ENCODE data around the gene MYH6. TPM values are rescaled to one million over a fixed set of nuclear protein-coding genes. Genes with fewer than 3 reads are reported as not detected.

Gene MYH6
- polyA plus RNA-seq, 3 donors = not detected

DNA sequence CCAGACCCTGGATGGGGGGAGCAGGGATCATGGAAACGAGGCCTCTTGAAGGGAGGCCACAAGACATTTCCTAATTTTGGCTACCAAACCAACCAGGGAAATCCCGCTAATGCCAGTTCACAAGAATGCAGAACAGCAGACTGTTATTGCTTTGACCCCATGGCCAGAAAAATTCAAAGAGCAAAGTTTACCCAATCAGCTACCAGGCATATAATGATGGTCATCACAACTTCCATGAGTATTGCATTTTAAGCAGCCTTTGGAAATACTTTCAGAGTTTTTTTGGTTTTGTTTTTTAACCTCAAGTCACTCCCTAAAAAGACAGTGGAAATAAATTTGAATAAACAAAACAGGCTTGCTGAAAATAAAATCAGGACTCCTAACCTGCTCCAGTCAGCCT, 35.6 kb downstream of the MYH6 start, which contains the start of gene IL25:
TSS of gene IL25 (plus strand) at position 301 of the 400 bp plus-strand sequence.
- Mint-ChIP-seq H3K36me3 (no peaks in the 10 kb centered on the region), H3K27ac (peak within 1 kb of the TSS in 1 of 7 donors; percentile 55), H3K4me3 (no peak within 1 kb of the TSS), H3K4me1 (no peaks in the 10 kb centered on the region), H3K27me3 (ENCODE audit: low read depth in 3 of 3) (peaks cover 9 to 14% (median 12%) of the 10 kb centered on the region in 3 donors), H3K9me3 (peaks cover 0 to 3% (median 0%) of the 10 kb centered on the region in 7 donors)
- H4K20me1 ChIP-seq (ENCODE audit: insufficient read depth, low read length) = no peaks in the 10 kb centered on the region
- no peak within 1 kb of the TSS for H2AFZ ChIP-seq (ENCODE audit: insufficient read depth, low read depth, low read length, poor library complexity, severe bottlenecking)
- H3K36me3 ChIP-seq (replicated peaks in 1 of 2; ENCODE audit: control insufficient read depth in 1 of 2, insufficient read depth in 2 of 2, low read length in 2 of 2) = no peaks in the 10 kb centered on the region
- no peak within 1 kb of the TSS for H3K4me2 ChIP-seq (replicated peaks; ENCODE audit: extremely low read depth, low read length, poor library complexity, severe bottlenecking)
- no peak for DNase-seq
- WGBS (ENCODE audit: insufficient coverage) = 100% methylated on average over 1 of the region's 2 CpGs
- H3K79me2 ChIP-seq (ENCODE audit: insufficient read depth, low read length) = no peaks in the 10 kb centered on the region
- peak within 1 kb of the TSS; percentile 8 for H3K9ac ChIP-seq (ENCODE audit: insufficient read depth, low read length, poor library complexity, severe bottlenecking)
- peaks cover 3 to 6% of the 10 kb centered on the region in 2 donors for H3K27me3 ChIP-seq (ENCODE audit: control insufficient read depth in 2 of 2, insufficient read depth in 2 of 2, low read length in 2 of 2)
- H3K9me3 ChIP-seq (replicated peaks in 1 of 2; ENCODE audit: control insufficient read depth in 1 of 2, insufficient read depth in 1 of 2, low read length in 2 of 2) = no peaks in the 10 kb centered on the region
- H3K4me1 ChIP-seq (ENCODE audit: control insufficient read depth in 1 of 2, insufficient read depth in 2 of 2, low read length in 2 of 2) = no peaks in the 10 kb centered on the region
- intact Hi-C loops (cut with micrococcal nuclease) = no loop called here
- H3K27ac ChIP-seq (ENCODE audit: low read depth in 1 of 2, low read length in 2 of 2) = no peak within 1 kb of the TSS
- no peak within 1 kb of the TSS for H3K4me3 ChIP-seq (replicated peaks in 1 of 3; ENCODE audit: low read depth in 2 of 3, low read length in 3 of 3)
- TF ChIP-seq, protein P1, sequence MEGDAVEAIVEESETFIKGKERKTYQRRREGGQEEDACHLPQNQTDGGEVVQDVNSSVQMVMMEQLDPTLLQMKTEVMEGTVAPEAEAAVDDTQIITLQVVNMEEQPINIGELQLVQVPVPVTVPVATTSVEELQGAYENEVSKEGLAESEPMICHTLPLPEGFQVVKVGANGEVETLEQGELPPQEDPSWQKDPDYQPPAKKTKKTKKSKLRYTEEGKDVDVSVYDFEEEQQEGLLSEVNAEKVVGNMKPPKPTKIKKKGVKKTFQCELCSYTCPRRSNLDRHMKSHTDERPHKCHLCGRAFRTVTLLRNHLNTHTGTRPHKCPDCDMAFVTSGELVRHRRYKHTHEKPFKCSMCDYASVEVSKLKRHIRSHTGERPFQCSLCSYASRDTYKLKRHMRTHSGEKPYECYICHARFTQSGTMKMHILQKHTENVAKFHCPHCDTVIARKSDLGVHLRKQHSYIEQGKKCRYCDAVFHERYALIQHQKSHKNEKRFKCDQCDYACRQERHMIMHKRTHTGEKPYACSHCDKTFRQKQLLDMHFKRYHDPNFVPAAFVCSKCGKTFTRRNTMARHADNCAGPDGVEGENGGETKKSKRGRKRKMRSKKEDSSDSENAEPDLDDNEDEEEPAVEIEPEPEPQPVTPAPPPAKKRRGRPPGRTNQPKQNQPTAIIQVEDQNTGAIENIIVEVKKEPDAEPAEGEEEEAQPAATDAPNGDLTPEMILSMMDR (IDR thresholded peaks at IDR 0.05) = no peak

DNA sequence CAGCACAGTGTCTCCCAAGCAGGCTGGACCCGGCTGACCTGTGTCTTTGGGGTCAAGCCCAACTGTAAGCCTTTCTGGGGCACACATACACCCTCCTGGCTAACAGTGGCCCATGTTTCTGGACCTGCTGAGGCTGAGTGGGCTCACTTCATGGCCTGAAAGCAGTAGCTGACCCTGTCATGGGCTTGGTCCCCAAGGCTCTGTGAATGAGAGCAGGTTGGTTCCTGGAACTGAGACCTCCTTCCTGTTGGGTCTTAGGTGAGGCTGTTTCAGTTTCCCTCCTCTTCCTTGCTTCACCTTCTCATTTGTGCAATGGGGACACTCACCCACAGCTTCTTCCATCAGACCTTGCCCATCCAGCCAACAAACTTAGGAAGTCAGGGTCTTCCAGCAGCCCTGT, 36.2 kb downstream of the MYH6 start:
- H3K79me2 ChIP-seq (ENCODE audit: insufficient read depth, low read length) = no peaks in the 10 kb centered on the region
- no peak overlapping the region for H3K4me3 ChIP-seq (replicated peaks in 1 of 3; ENCODE audit: low read depth in 2 of 3, low read length in 3 of 3)
- Mint-ChIP-seq H3K27ac (no peak overlapping the region), H3K36me3 (no peaks in the 10 kb centered on the region), H3K27me3 (ENCODE audit: low read depth in 3 of 3) (peaks cover 16 to 21% (median 18%) of the 10 kb centered on the region in 3 donors), H3K4me1 (no peaks in the 10 kb centered on the region), H3K4me3 (no peak overlapping the region), H3K9me3 (peaks cover 0 to 3% (median 0%) of the 10 kb centered on the region in 7 donors)
- no peak overlapping the region for H2AFZ ChIP-seq (ENCODE audit: insufficient read depth, low read depth, low read length, poor library complexity, severe bottlenecking)
- no peak for DNase-seq
- WGBS (ENCODE audit: insufficient coverage) = 80% methylated on average over 1 of the region's 1 CpG
- H3K9me3 ChIP-seq (replicated peaks in 1 of 2; ENCODE audit: control insufficient read depth in 1 of 2, insufficient read depth in 1 of 2, low read length in 2 of 2) = no peaks in the 10 kb centered on the region
- intact Hi-C loops (cut with micrococcal nuclease) = no loop called here
- H3K4me2 ChIP-seq (replicated peaks; ENCODE audit: extremely low read depth, low read length, poor library complexity, severe bottlenecking) = no peak overlapping the region
- no peaks in the 10 kb centered on the region for H3K4me1 ChIP-seq (ENCODE audit: control insufficient read depth in 1 of 2, insufficient read depth in 2 of 2, low read length in 2 of 2)
- no peak overlapping the region for H3K27ac ChIP-seq (ENCODE audit: low read depth in 1 of 2, low read length in 2 of 2)
- H3K36me3 ChIP-seq (replicated peaks in 1 of 2; ENCODE audit: control insufficient read depth in 1 of 2, insufficient read depth in 2 of 2, low read length in 2 of 2) = no peaks in the 10 kb centered on the region
- H3K27me3 ChIP-seq (ENCODE audit: control insufficient read depth in 2 of 2, insufficient read depth in 2 of 2, low read length in 2 of 2) = peaks cover 6 to 12% of the 10 kb centered on the region in 2 donors
- no peaks in the 10 kb centered on the region for H4K20me1 ChIP-seq (ENCODE audit: insufficient read depth, low read length)
- H3K9ac ChIP-seq (ENCODE audit: insufficient read depth, low read length, poor library complexity, severe bottlenecking) = no peak overlapping the region
- TF ChIP-seq, protein P1 (IDR thresholded peaks at IDR 0.05) = no peak
